ENCODE results near the gene ARL5A. TPM values are rescaled to one million over a fixed set of nuclear protein-coding genes. Genes with fewer than 3 reads are reported as not detected.

The ARL5A gene
- total RNA-seq, 1 donor from 2014 or later: 69.5 TPM

- H3K4me3 ChIP-seq (ENCODE audit: low read depth, low read length): no peak overlapping the region
- TF ChIP-seq, protein P1, sequence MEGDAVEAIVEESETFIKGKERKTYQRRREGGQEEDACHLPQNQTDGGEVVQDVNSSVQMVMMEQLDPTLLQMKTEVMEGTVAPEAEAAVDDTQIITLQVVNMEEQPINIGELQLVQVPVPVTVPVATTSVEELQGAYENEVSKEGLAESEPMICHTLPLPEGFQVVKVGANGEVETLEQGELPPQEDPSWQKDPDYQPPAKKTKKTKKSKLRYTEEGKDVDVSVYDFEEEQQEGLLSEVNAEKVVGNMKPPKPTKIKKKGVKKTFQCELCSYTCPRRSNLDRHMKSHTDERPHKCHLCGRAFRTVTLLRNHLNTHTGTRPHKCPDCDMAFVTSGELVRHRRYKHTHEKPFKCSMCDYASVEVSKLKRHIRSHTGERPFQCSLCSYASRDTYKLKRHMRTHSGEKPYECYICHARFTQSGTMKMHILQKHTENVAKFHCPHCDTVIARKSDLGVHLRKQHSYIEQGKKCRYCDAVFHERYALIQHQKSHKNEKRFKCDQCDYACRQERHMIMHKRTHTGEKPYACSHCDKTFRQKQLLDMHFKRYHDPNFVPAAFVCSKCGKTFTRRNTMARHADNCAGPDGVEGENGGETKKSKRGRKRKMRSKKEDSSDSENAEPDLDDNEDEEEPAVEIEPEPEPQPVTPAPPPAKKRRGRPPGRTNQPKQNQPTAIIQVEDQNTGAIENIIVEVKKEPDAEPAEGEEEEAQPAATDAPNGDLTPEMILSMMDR (conservative IDR thresholded peaks at IDR 0.05; ENCODE audit: low read depth, low read length): peak; percentile 41
- DNase-seq (ENCODE audit: low read depth): no peak
Measured at GRCh38 chr2:151792589-151792988, 35.6 kb downstream of the ARL5A start.

DNA sequence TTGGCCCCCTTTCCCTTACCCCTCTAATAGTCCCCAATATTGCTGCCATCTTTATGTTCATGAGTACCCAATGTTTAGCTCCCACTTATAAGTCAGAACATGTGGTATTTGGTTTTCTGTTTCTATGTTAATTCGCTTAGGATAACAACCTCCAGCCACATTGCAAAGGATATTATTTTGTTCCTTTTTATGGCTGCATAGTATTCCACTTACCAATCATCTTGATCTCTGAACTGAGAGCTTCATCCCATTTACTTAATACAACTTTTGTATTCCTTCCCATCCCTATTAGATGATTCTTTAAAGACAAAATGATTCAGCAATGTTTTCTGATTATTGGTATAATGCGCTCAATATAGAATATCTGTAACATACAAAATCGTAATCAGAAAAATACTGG is 36.7 kb downstream of the ARL5A start:
- TF ChIP-seq, protein P1 (conservative IDR thresholded peaks at IDR 0.05; ENCODE audit: low read depth, low read length): no peak
- no peak for DNase-seq (ENCODE audit: low read depth)
- no peak overlapping the region for H3K4me3 ChIP-seq (ENCODE audit: low read depth, low read length)

DNA sequence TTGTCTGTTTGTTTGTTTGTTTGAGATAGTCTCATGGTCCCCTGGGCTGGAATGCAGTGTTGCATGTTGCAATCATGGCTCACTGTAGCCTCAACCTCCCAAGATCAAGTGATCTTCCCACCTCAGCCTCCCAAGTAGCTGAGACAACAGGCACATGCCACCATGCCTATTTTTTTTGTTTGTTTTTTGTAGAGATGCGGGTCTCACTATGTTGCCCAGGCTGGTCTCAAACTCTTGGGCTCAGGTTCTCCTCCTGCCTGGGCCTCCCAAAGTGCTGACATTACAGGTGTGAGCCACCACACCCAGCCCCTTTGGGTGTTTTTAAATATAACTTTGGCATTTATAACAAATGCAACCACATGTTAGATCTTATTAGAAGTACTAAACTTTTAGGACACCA is 37.5 kb downstream of the ARL5A start:
- no peak for DNase-seq (ENCODE audit: low read depth)
- no peak overlapping the region for H3K4me3 ChIP-seq (ENCODE audit: low read depth, low read length)

GRCh38 chr2:151789055-151789834 is 39.0 kb downstream of the ARL5A start:
- no peak overlapping the region for H3K4me3 ChIP-seq (ENCODE audit: low read depth, low read length)
- DNase-seq (ENCODE audit: low read depth): no peak
- TF ChIP-seq, protein P1 (conservative IDR thresholded peaks at IDR 0.05; ENCODE audit: low read depth, low read length): no peak

More for the DNA sequence above, 37.5 kb downstream of the ARL5A start:
- TF ChIP-seq, protein P1 (conservative IDR thresholded peaks at IDR 0.05; ENCODE audit: low read depth, low read length): no peak

DNA sequence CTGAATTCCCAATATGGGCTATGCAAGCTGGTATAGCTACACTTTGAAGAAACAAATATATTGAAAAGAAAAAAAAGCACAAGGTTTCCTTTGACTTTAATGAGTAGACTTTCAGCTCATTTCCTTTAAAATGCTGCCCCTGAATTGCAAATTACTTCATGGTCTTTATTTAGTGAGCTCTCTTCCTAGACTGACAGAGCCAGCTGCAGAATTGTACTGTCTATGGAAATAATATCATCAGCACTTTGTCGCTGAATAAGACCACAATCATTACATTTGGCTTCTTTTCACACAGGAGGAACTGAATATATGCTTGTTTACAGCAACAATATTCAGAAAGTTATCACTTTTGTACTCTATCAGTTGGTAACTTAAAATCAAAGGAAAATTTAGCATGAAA is 41.7 kb downstream of the ARL5A start:
- DNase-seq (ENCODE audit: low read depth): no peak
- TF ChIP-seq, protein P1 (conservative IDR thresholded peaks at IDR 0.05; ENCODE audit: low read depth, low read length): no peak
- H3K4me3 ChIP-seq (ENCODE audit: low read depth, low read length): no peak overlapping the region

DNA sequence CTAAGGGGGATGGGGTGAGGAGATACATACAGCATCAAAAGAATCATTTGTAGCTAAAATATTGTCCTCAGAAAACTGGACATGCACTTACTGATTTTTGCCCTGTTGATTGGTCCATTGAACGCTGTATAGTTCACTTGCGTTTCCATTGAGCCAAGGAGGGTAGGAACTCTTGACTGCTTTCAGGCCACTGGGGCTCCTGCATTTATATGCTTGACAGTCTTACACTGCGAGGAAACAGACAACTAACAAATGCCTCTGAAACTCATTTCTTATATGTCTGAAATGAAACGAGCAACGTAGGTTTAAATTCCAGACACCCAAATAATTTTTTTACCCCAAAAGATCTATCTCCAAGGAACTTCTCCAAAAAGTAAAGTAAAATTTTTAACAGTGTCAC is 42.1 kb downstream of the ARL5A start:
- TF ChIP-seq, protein P1 (conservative IDR thresholded peaks at IDR 0.05; ENCODE audit: low read depth, low read length): no peak
- DNase-seq (ENCODE audit: low read depth): no peak
- no peak overlapping the region for H3K4me3 ChIP-seq (ENCODE audit: low read depth, low read length)

GRCh38 chr2:151783133-151783520 is 45.1 kb downstream of the ARL5A start:
- no peak overlapping the region for H3K4me3 ChIP-seq (ENCODE audit: low read depth, low read length)
- TF ChIP-seq, protein P1 (conservative IDR thresholded peaks at IDR 0.05; ENCODE audit: low read depth, low read length): no peak

More at GRCh38 chr2:151783133-151783520, 45.1 kb downstream of the ARL5A start:
- DNase-seq (ENCODE audit: low read depth): no peak
